HCT116 (cell line): ENCODE data around the gene FRMD4A. TPM values are rescaled to one million over a fixed set of nuclear protein-coding genes. Genes with fewer than 3 reads are reported as not detected.

ENCODE experiments used
- ATAC-seq: fragments of 200-7000 bp; cut with Tn5 transposase; 2 replicates; pipeline ENCODE4 v1.9.1; 2020; ENCODE audit warnings: mild to moderate bottlenecking, moderate library complexity
- BruUV-seq: library from RNA; stranded (reverse); fragments of 400-500 nt; replicated peaks from 2 replicates; lab custom pipeline; 2021; lab: Mats Ljungman, UMichigan
- CTCF ChIA-PET: fragments of 300-600 bp; sonication (Branson Sonifier 250); formaldehyde crosslinking; loops from one replicate; lab custom pipeline; 2021; ENCODE audit warnings: antibody characterized with exemption; lab: Charles Lee
- POLR2A ChIA-PET: fragments of 300-600, 350-600 bp; sonication (Branson Sonifier 250); formaldehyde crosslinking; loops from one replicate; lab custom pipeline; 2021; ENCODE audit warnings: antibody characterized with exemption; lab: Charles Lee
- RAD21 ChIA-PET, 2 experiments: fragments of 300-600 bp; sonication (Branson Sonifier 250); formaldehyde crosslinking; loops; one replicate each; lab custom pipeline; 2023; ENCODE audit warnings: low total read pairs in 2 of 2; ENCODE audit not compliant: uncharacterized antibody in 2 of 2, unreplicated experiment in 2 of 2, low non-redundant PET in 1 of 2; lab: Charles Lee
- DNase-seq: peaks from one replicate; pipeline ENCODE4 v3.0.0-alpha.2; 2010; ENCODE audit warnings: low read depth, low spot score
- H2AFZ ChIP-seq: fragments of 200-600 bp; shearing (Covaris generic), sonication (generic); 2 replicates; pipeline ENCODE4 v1.6.1; 2017; ENCODE audit warnings: low read depth, mixed run types, mixed read lengths, antibody characterized with exemption, low read length; ENCODE audit not compliant: poor library complexity, severe bottlenecking
- H3K27ac ChIP-seq: 2 replicates; pipeline ENCODE4 v1.5.1; 2012; ENCODE audit warnings: low read depth, low read length
- H3K27me3 ChIP-seq: fragments of 200-600 bp; sonication (generic); 2 replicates; pipeline ENCODE4 v1.6.1; 2016; ENCODE audit warnings: mixed run types, low read length, mixed read lengths; ENCODE audit not compliant: insufficient read depth
- H3K36me3 ChIP-seq, 2 experiments: fragments of 200-500 bp in 1 of 2; fragments of 200-600 bp in 1 of 2; sonication (Bioruptor generic) in 1 of 2; sonication (generic) in 1 of 2; 2 replicates each; pipeline versions ENCODE4 v1.5.1 to v1.6.1; 2014 to 2016; ENCODE audit warnings: low read length in 2 of 2, inconsistent platforms in 1 of 2, mixed read lengths in 1 of 2, mixed run types in 1 of 2; ENCODE audit not compliant: insufficient read depth in 2 of 2, control insufficient read depth in 1 of 2
- H3K4me1 ChIP-seq, 2 experiments: fragments of 200-600 bp in 1 of 2; sonication (generic) in 1 of 2; 2 replicates each; pipeline versions ENCODE4 v1.5.1 to v1.6.1; 2012 to 2017; ENCODE audit warnings: low read length in 2 of 2, inconsistent platforms in 1 of 2, mild to moderate bottlenecking in 1 of 2, mixed read lengths in 1 of 2, mixed run types in 1 of 2, moderate library complexity in 1 of 2; ENCODE audit not compliant: insufficient read depth in 2 of 2, control insufficient read depth in 1 of 2
- H3K4me2 ChIP-seq: fragments of 200-600 bp; sonication (generic); 2 replicates; pipeline ENCODE4 v1.6.1; 2017; ENCODE audit warnings: mixed run types, low read length, mixed read lengths
- H3K4me3 ChIP-seq, 2 experiments: fragments of 200-600 bp in 1 of 2; sonication (generic) in 1 of 2; replicated peaks in 1 of 2; 2 replicates each; pipeline ENCODE4 v1.5.1; 2011 to 2016; ENCODE audit warnings: low read length in 2 of 2, control low read depth in 1 of 2, low read depth in 1 of 2, mild to moderate bottlenecking in 1 of 2, mixed read lengths in 1 of 2, mixed run types in 1 of 2
- H3K79me2 ChIP-seq: fragments of 200-600 bp; sonication (generic); 2 replicates; pipeline ENCODE4 v1.6.1; 2017; ENCODE audit warnings: mild to moderate bottlenecking, mixed run types, low read length, moderate library complexity, mixed read lengths; ENCODE audit not compliant: insufficient read depth
- H3K9ac ChIP-seq: fragments of 200-600 bp; sonication (generic); 2 replicates; pipeline ENCODE4 v1.6.1; 2016; ENCODE audit warnings: low read length, mixed read lengths
- H3K9me2 ChIP-seq: fragments of 200-600 bp; sonication (generic), shearing (Covaris generic); 2 replicates; pipeline ENCODE4 v1.6.1; 2017; ENCODE audit warnings: mixed run types, mild to moderate bottlenecking, moderate library complexity; ENCODE audit not compliant: insufficient read depth
- H3K9me3 ChIP-seq, 2 experiments: fragments of 200-500 bp in 1 of 2; fragments of 200-600 bp in 1 of 2; sonication (Bioruptor generic) in 1 of 2; sonication (generic) in 1 of 2; 2 replicates each; pipeline ENCODE4 v1.6.1; 2014 to 2017; ENCODE audit warnings: low read length in 2 of 2, mixed read lengths in 2 of 2, inconsistent platforms in 1 of 2, low read depth in 1 of 2, mild to moderate bottlenecking in 1 of 2, mixed run types in 1 of 2, moderate library complexity in 1 of 2; ENCODE audit not compliant: control insufficient read depth in 1 of 2, insufficient read depth in 1 of 2
- H4K20me1 ChIP-seq: fragments of 200-600 bp; sonication (generic), shearing (Covaris generic); 2 replicates; pipeline ENCODE4 v1.6.1; 2017; ENCODE audit warnings: mixed run types, mild to moderate bottlenecking, moderate library complexity; ENCODE audit not compliant: insufficient read depth
- CBX3 ChIP-seq: IDR thresholded peaks from 2 replicates; pipeline ENCODE4 v1.6.1; 2012; ENCODE audit warnings: low read depth
- CEBPB ChIP-seq: IDR thresholded peaks from 2 replicates; pipeline ENCODE4 v1.6.1; 2012; ENCODE audit warnings: low read depth
- EGR1 ChIP-seq: IDR thresholded peaks from 2 replicates; pipeline ENCODE4 v1.6.1; 2012; ENCODE audit warnings: low read depth
- ELF1 ChIP-seq: IDR thresholded peaks from 2 replicates; pipeline ENCODE4 v1.6.1; 2012; ENCODE audit warnings: low read depth, borderline replicate concordance
- JUND ChIP-seq: IDR thresholded peaks from 2 replicates; pipeline ENCODE4 v1.6.1; 2012
- POLR2A ChIP-seq: IDR thresholded peaks from 2 replicates; pipeline ENCODE4 v1.7.0; 2011; ENCODE audit warnings: borderline replicate concordance; ENCODE audit not compliant: insufficient read depth, insufficient read length; ENCODE audit errors: extremely low read depth
- POLR2AphosphoS5 ChIP-seq: IDR thresholded peaks from 2 replicates; pipeline ENCODE4 v1.6.1; 2011; ENCODE audit warnings: mild to moderate bottlenecking, low read depth, low read length, moderate library complexity
- RAD21 ChIP-seq: IDR thresholded peaks from 2 replicates; pipeline ENCODE4 v1.6.1; 2012; ENCODE audit warnings: low read depth, mild to moderate bottlenecking
- REST ChIP-seq: IDR thresholded peaks from 2 replicates; pipeline ENCODE4 v1.6.1; 2012; ENCODE audit warnings: low read depth
- SIN3A ChIP-seq: IDR thresholded peaks from 2 replicates; pipeline ENCODE4 v1.6.1; 2012; ENCODE audit warnings: low read depth
- SRF ChIP-seq: IDR thresholded peaks from 2 replicates; pipeline ENCODE4 v1.6.1; 2012; ENCODE audit warnings: low read depth
- YY1 ChIP-seq: IDR thresholded peaks from 2 replicates; pipeline ENCODE4 v1.6.1; 2011; ENCODE audit warnings: low read length, low read depth, moderate library complexity, mild to moderate bottlenecking; ENCODE audit not compliant: insufficient replicate concordance; ENCODE audit errors: extremely low read depth
- ZFX ChIP-seq: fragments of 450-650 bp; IDR thresholded peaks from 2 replicates; pipeline ENCODE4 v1.6.1; 2017
- intact Hi-C: fragments of 100-400 bp; cut with micrococcal nuclease; formaldehyde crosslinking; loops from 2 replicates; pipeline ENCODE4 v1.10.0; 2022
- total RNA-seq: library from RNA; stranded (reverse); gene quantifications from one replicate; pipeline ENCODE4 v1.2.1, GENCODE V29; 2021; ENCODE audit not compliant: unreplicated experiment
- TF ChIP-seq, protein P1 (sequence below): IDR thresholded peaks from 2 replicates; pipeline ENCODE4 v1.6.1; 2012
- TF ChIP-seq, protein P2 (sequence below): IDR thresholded peaks from 2 replicates; pipeline ENCODE4 v1.6.1; 2011; ENCODE audit warnings: mild to moderate bottlenecking, low read length, moderate library complexity; ENCODE audit not compliant: insufficient replicate concordance; ENCODE audit errors: extremely low read depth

The FRMD4A gene
- total RNA-seq, 1 experiment from 2014 or later, result 0.20 TPM

- TF ChIP-seq JUND (no peak), CBX3 (no peak), SIN3A (no peak)
- TF ChIP-seq, protein P1, sequence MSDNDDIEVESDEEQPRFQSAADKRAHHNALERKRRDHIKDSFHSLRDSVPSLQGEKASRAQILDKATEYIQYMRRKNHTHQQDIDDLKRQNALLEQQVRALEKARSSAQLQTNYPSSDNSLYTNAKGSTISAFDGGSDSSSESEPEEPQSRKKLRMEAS, result no peak
- TF ChIP-seq, all 23 proteins: peak for 0
Measured at GRCh38 chr10:13636776-13637175, 693.9 kb downstream of the FRMD4A start (continued).

DNA sequence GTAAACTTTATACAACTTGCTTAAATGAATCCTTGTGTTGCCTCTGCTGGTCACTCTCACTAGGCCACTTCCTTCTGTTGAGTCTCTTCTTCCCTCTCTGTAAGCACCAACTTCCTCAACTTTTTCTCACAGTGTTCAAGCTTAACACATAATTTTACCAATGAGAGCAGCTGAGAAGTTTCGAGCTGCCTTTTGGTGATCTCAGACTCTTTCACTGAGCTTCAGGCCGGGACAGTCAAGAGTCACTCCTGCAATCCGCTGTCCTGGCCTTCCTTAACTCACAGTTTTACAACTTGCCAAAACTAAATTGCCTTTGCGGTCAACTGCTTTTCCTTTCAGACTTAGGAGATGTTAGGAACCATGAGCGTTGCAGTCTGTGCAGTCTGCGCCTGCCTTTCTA is 696.5 kb downstream of the FRMD4A start:
- Histone ChIP-seq H3K27ac (no peak overlapping the region), H3K4me2 (no peak overlapping the region), H3K27me3 (no peaks in the 10 kb centered on the region), H2AFZ (no peak overlapping the region), H3K36me3 (no peaks in the 10 kb centered on the region)
- ChIA-PET RAD21 (no interaction called here), CTCF (no interaction called here)
- no TSS peak for BruUV-seq
- TF ChIP-seq, protein P1, result no peak
- no peak for TF ChIP-seq POLR2AphosphoS5
- no peak for TF ChIP-seq JUND
- TF ChIP-seq ZFX, result no peak
- TF ChIP-seq EGR1, result no peak
- no peak for TF ChIP-seq REST
- no peak for TF ChIP-seq YY1
- no peak for TF ChIP-seq CEBPB
- TF ChIP-seq CBX3, result no peak
- no peak for TF ChIP-seq ELF1
- no peak for TF ChIP-seq SRF
- TF ChIP-seq, protein P2, sequence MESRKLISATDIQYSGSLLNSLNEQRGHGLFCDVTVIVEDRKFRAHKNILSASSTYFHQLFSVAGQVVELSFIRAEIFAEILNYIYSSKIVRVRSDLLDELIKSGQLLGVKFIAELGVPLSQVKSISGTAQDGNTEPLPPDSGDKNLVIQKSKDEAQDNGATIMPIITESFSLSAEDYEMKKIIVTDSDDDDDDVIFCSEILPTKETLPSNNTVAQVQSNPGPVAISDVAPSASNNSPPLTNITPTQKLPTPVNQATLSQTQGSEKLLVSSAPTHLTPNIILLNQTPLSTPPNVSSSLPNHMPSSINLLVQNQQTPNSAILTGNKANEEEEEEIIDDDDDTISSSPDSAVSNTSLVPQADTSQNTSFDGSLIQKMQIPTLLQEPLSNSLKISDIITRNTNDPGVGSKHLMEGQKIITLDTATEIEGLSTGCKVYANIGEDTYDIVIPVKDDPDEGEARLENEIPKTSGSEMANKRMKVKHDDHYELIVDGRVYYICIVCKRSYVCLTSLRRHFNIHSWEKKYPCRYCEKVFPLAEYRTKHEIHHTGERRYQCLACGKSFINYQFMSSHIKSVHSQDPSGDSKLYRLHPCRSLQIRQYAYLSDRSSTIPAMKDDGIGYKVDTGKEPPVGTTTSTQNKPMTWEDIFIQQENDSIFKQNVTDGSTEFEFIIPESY, result no peak
- no peak for TF ChIP-seq POLR2A
- TF ChIP-seq RAD21, result no peak
- TF ChIP-seq, all 23 proteins: peak for 0
- Histone ChIP-seq H3K4me3 (no peak overlapping the region), H3K79me2 (no peaks in the 10 kb centered on the region), H3K9me2 (no peaks in the 10 kb centered on the region), H3K4me1 (no peaks in the 10 kb centered on the region), H3K9me3 (no peaks in the 10 kb centered on the region), H3K9ac (no peak overlapping the region), H4K20me1 (no peaks in the 10 kb centered on the region)
- intact Hi-C loops, result no loop called here
- DNase-seq (no peak), ATAC-seq (no peak)
- POLR2A ChIA-PET, result no interaction called here
